Testis (tissue), 2 donors: ENCODE measurements around the gene PIP4K2B.

Experiments used
- POLR2A ChIP-seq: fragments of 450-650 bp; IDR thresholded peaks from one replicate; pipeline ENCODE4 v1.6.1; 2017; ENCODE audit warnings: antibody characterized with exemption, mild to moderate bottlenecking, moderate library complexity
- TF ChIP-seq, protein P1 (sequence below), 3 experiments: fragments of 450-650 bp in 2 of 3; fragments of 200-600 bp in 1 of 3; sonication (generic) in 1 of 3; IDR thresholded peaks; one replicate each; pipeline ENCODE4 v1.5.1; 2016 to 2019; ENCODE audit warnings: antibody characterized with exemption in 3 of 3, mild to moderate bottlenecking in 2 of 3, moderate library complexity in 1 of 3

DNA sequence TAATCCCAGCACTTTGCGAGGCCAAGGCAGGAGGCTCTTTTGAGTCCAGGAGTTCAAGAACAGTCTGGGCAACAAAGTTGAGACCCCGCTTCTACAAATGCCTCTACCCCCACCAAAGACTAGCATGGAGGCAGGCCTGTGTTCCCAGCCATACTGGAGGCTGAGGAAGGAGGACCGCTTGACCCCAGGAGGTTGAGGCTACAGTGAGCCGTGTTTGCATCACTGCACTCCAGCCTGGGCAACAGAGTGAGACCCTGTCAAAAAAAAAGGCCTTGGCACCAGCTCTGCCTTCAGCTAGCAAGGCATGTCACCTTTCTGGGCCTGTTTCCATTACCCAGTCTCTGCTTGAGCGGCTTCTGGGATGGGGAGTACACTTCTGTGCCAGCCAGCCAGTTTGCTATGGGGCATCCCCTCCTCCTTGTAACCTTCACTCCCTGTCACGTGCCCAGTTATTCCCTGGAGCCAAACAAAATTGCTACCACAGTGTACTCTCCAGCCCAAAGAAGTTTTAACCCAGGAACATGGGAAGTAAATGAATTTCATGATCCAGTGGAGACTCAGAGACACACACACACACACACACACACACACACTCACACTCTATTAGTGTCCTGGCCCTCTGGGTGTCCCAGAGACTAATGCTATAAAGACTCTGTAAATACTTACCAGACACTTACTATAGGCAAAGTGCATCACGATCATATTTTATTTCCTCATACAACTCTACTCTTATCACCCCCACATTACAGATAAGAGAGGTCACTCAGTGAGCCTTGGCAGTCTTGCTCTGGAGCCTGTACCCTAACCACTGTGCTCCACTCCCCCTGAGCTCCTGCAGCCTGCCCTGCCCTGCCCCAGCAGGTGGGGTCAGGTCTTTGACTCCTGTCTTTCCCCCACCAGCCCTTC, 66.7 kb downstream of the PIP4K2B start:
- TF ChIP-seq, protein P1, sequence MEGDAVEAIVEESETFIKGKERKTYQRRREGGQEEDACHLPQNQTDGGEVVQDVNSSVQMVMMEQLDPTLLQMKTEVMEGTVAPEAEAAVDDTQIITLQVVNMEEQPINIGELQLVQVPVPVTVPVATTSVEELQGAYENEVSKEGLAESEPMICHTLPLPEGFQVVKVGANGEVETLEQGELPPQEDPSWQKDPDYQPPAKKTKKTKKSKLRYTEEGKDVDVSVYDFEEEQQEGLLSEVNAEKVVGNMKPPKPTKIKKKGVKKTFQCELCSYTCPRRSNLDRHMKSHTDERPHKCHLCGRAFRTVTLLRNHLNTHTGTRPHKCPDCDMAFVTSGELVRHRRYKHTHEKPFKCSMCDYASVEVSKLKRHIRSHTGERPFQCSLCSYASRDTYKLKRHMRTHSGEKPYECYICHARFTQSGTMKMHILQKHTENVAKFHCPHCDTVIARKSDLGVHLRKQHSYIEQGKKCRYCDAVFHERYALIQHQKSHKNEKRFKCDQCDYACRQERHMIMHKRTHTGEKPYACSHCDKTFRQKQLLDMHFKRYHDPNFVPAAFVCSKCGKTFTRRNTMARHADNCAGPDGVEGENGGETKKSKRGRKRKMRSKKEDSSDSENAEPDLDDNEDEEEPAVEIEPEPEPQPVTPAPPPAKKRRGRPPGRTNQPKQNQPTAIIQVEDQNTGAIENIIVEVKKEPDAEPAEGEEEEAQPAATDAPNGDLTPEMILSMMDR (IDR thresholded peaks at IDR 0.05) = no peak
- no peak for TF ChIP-seq POLR2A
